Progenitor cell of endocrine pancreas (in vitro differentiated cells): ENCODE measurements around the gene ADGRV1. TPM values are rescaled to one million over a fixed set of nuclear protein-coding genes. Genes with fewer than 3 reads are reported as not detected.

ENCODE experiments used
- DNase-seq: peaks from one replicate; pipeline ENCODE4 v3.0.0; 2021; ENCODE audit warnings: low spot score; ENCODE audit not compliant: unreplicated experiment
- H3K27ac Mint-ChIP-seq: 2 replicates; pipeline ENCODE4 v1.8.0; 2021; ENCODE audit warnings: mild to moderate bottlenecking, moderate library complexity, mixed read lengths
- H3K27me3 Mint-ChIP-seq: 2 replicates; pipeline ENCODE4 v1.8.0; 2021; ENCODE audit warnings: mixed read lengths
- H3K36me3 Mint-ChIP-seq: 2 replicates; pipeline ENCODE4 v1.8.0; 2022; ENCODE audit warnings: mixed read lengths; ENCODE audit not compliant: insufficient read depth
- H3K4me1 Mint-ChIP-seq: 2 replicates; pipeline ENCODE4 v1.8.0; 2021; ENCODE audit warnings: low read depth, mixed read lengths
- H3K4me3 Mint-ChIP-seq: 2 replicates; pipeline ENCODE4 v1.8.0; 2021; ENCODE audit warnings: low read depth, mild to moderate bottlenecking, moderate library complexity, mixed read lengths
- H3K9me3 Mint-ChIP-seq: 2 replicates; pipeline ENCODE4 v1.8.0; 2021; ENCODE audit warnings: low read depth, mixed read lengths
- CTCF ChIP-seq: fragments of 200-600 bp; sonication (generic); IDR thresholded peaks from one replicate; pipeline ENCODE4 v1.5.0; 2021; ENCODE audit warnings: antibody characterized with exemption, mild to moderate bottlenecking; ENCODE audit not compliant: unreplicated experiment
- total RNA-seq: library from RNA; stranded (reverse); gene quantifications from 2 replicates; pipeline ENCODE4 v1.2.1, GENCODE V29; 2021

The ADGRV1 gene
- total RNA-seq, 1 donor from 2014 or later: 82.3 TPM

- Mint-ChIP-seq H3K27ac (no peak overlapping the region), H3K36me3 (no peaks in the 10 kb centered on the region), H3K27me3 (no peaks in the 10 kb centered on the region), H3K4me3 (no peak overlapping the region), H3K4me1 (peaks cover 2% of the 10 kb centered on the region), H3K9me3 (no peaks in the 10 kb centered on the region)
- TF ChIP-seq CTCF: no peak
- no peak for DNase-seq
Observed at GRCh38 chr5:91182763-91183162, 624.2 kb downstream of the ADGRV1 start.

GRCh38 chr5:91183743-91184142, 625.1 kb downstream of the ADGRV1 start:
- DNase-seq: no peak
- Mint-ChIP-seq H3K4me1 (peaks cover 1% of the 10 kb centered on the region), H3K27ac (no peak overlapping the region), H3K4me3 (no peak overlapping the region), H3K36me3 (no peaks in the 10 kb centered on the region), H3K27me3 (no peaks in the 10 kb centered on the region), H3K9me3 (no peaks in the 10 kb centered on the region)
- TF ChIP-seq CTCF: no peak

GRCh38 chr5:91186101-91186500, 627.5 kb downstream of the ADGRV1 start:
- Mint-ChIP-seq H3K9me3 (no peaks in the 10 kb centered on the region), H3K4me1 (peaks cover 1% of the 10 kb centered on the region), H3K4me3 (no peak overlapping the region), H3K36me3 (no peaks in the 10 kb centered on the region), H3K27me3 (no peaks in the 10 kb centered on the region), H3K27ac (no peak overlapping the region)
- no peak for TF ChIP-seq CTCF
- no peak for DNase-seq

- Mint-ChIP-seq H3K27ac (no peak overlapping the region), H3K36me3 (no peaks in the 10 kb centered on the region), H3K9me3 (no peaks in the 10 kb centered on the region)
Observed at GRCh38 chr5:91187032-91187431, 628.4 kb downstream of the ADGRV1 start.

GRCh38 chr5:91188755-91189154, 630.2 kb downstream of the ADGRV1 start:
- Mint-ChIP-seq H3K9me3 (no peaks in the 10 kb centered on the region), H3K27me3 (no peaks in the 10 kb centered on the region), H3K27ac (no peak overlapping the region), H3K4me3 (no peak overlapping the region), H3K4me1 (peaks cover 1% of the 10 kb centered on the region), H3K36me3 (no peaks in the 10 kb centered on the region)
- no peak for TF ChIP-seq CTCF
- DNase-seq: no peak

More at GRCh38 chr5:91187032-91187431, 628.4 kb downstream of the ADGRV1 start:
- H3K27me3 Mint-ChIP-seq: no peaks in the 10 kb centered on the region
- no peak for TF ChIP-seq CTCF
- H3K4me3 Mint-ChIP-seq: no peak overlapping the region
- no peak for DNase-seq
- H3K4me1 Mint-ChIP-seq: peaks cover 1% of the 10 kb centered on the region
